ENCODE data around the gene EARS2.

The EARS2 gene

DNA sequence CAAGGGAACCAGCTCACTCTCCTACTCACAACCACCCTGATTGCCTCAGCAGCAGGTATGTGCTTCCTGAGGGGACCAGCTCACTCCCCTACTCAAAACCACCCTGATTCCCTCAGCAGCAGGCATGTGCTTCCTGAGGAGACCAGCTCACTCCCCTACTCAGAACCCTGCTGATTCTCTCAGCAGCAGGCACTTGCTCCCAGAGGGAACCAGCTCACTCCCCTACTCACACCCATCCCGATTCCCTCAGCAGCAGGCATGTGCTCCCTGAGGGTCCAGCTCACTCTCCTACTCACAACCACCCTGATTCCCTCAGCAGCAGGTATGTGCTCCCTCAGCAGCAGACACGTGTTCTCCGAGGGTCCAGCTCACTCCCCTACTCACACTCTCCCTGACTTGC is 78.0 kb downstream of the EARS2 start:
- Histone ChIP-seq H3K9ac (ENCODE audit: low read length) (no peak overlapping the region), H3K4me3 (ENCODE audit: insufficient read depth, low read length, poor library complexity, severe bottlenecking) (no peak overlapping the region), H3K4me2 (ENCODE audit: low read depth, low read length, poor library complexity, severe bottlenecking) (no peak overlapping the region), H3F3A (ENCODE audit: insufficient read depth) (no peaks in the 10 kb centered on the region; the same call in 1 of the 2 replicates), H3K9me3 (ENCODE audit: insufficient read depth, low read length) (no peaks in the 10 kb centered on the region), H3K36me3 (ENCODE audit: low read length) (peaks cover 39% of the 10 kb centered on the region), H4K20me1 (ENCODE audit: low read depth, low read length) (no peaks in the 10 kb centered on the region), H3K9me2 (replicated peaks; ENCODE audit: insufficient read depth, low read length) (no peaks in the 10 kb centered on the region), H3K27ac (ENCODE audit: low read depth, low read length) (no peak overlapping the region), H3K79me2 (ENCODE audit: insufficient read depth, low read length) (no peaks in the 10 kb centered on the region; the same call in 1 of the 2 replicates), H3K27me3 (ENCODE audit: low read length) (no peaks in the 10 kb centered on the region), H2AFZ (ENCODE audit: low read depth, low read length, severe bottlenecking) (no peak overlapping the region)
- no peak for TF ChIP-seq EZH2phosphoT487 (conservative IDR thresholded peaks at IDR 0.05; ENCODE audit: low read length)
- TF ChIP-seq, protein P1, sequence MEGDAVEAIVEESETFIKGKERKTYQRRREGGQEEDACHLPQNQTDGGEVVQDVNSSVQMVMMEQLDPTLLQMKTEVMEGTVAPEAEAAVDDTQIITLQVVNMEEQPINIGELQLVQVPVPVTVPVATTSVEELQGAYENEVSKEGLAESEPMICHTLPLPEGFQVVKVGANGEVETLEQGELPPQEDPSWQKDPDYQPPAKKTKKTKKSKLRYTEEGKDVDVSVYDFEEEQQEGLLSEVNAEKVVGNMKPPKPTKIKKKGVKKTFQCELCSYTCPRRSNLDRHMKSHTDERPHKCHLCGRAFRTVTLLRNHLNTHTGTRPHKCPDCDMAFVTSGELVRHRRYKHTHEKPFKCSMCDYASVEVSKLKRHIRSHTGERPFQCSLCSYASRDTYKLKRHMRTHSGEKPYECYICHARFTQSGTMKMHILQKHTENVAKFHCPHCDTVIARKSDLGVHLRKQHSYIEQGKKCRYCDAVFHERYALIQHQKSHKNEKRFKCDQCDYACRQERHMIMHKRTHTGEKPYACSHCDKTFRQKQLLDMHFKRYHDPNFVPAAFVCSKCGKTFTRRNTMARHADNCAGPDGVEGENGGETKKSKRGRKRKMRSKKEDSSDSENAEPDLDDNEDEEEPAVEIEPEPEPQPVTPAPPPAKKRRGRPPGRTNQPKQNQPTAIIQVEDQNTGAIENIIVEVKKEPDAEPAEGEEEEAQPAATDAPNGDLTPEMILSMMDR (IDR thresholded peaks at IDR 0.05; ENCODE audit: insufficient read depth, low read length, poor library complexity, severe bottlenecking) = no peak

DNA sequence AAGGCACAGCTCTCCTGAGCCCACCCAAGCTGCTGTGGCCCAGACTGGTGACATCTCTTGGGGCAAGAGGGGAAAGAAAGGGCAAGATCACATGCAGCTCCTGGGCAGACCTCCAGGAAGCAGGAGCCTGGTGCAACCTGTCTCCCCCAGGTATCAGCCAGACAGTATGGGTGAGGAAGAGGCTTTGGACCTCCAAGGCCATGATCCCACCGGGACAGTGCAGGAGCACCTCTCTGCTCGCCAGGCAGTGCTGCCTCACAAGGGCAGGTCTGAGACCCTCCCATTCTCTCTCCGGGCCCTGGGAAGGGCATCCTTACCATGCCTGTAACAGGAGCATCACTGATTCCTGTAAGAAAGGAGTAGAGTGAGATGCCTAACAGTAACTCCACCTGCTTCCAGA is 78.6 kb downstream of the EARS2 start:
- Histone ChIP-seq H4K20me1 (ENCODE audit: low read depth, low read length) (no peaks in the 10 kb centered on the region), H3K9ac (ENCODE audit: low read length) (no peak overlapping the region), H3K79me2 (ENCODE audit: insufficient read depth, low read length) (no peaks in the 10 kb centered on the region; the same call in 1 of the 2 replicates), H3K27ac (ENCODE audit: low read depth, low read length) (no peak overlapping the region), H2AFZ (ENCODE audit: low read depth, low read length, severe bottlenecking) (no peak overlapping the region), H3K4me2 (ENCODE audit: low read depth, low read length, poor library complexity, severe bottlenecking) (no peak overlapping the region), H3K36me3 (ENCODE audit: low read length) (peaks cover 42% of the 10 kb centered on the region), H3K27me3 (ENCODE audit: low read length) (no peaks in the 10 kb centered on the region), H3F3A (ENCODE audit: insufficient read depth) (peaks cover 2% of the 10 kb centered on the region), H3K9me2 (replicated peaks; ENCODE audit: insufficient read depth, low read length) (no peaks in the 10 kb centered on the region), H3K4me3 (ENCODE audit: insufficient read depth, low read length, poor library complexity, severe bottlenecking) (no peak overlapping the region), H3K9me3 (ENCODE audit: insufficient read depth, low read length) (no peaks in the 10 kb centered on the region)
- TF ChIP-seq, protein P1 (IDR thresholded peaks at IDR 0.05; ENCODE audit: insufficient read depth, low read length, poor library complexity, severe bottlenecking) = no peak
- TF ChIP-seq EZH2phosphoT487 (conservative IDR thresholded peaks at IDR 0.05; ENCODE audit: low read length) = no peak

DNA sequence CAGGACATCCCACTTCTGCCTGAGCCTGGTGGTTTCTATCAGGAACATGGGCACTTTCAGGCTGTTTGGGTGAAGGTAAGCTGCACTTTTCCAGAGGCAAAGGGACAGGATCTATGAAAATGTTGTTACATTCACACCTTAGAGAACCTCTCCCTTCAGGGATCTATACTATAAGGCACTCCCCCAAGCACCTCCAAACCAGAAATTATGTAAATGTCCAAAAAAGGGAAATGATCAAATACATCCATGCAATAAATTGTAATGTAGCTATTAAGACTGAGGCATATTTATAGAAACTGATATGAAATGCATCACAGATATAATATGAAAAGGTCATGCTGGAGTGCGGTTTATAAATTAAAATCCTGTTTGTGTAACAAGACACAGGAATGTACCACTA is 80.9 kb downstream of the EARS2 start:
- H3K27ac ChIP-seq (ENCODE audit: low read depth, low read length) = no peak overlapping the region
- H3K36me3 ChIP-seq (ENCODE audit: low read length) = peaks cover 45% of the 10 kb centered on the region; the same call in 1 of the 2 replicates
- H3F3A ChIP-seq (ENCODE audit: insufficient read depth) = peaks cover 7% of the 10 kb centered on the region
- no peaks in the 10 kb centered on the region; the same call in 1 of the 2 replicates for H3K79me2 ChIP-seq (ENCODE audit: insufficient read depth, low read length)
- no peaks in the 10 kb centered on the region for H4K20me1 ChIP-seq (ENCODE audit: low read depth, low read length)
- H3K4me2 ChIP-seq (ENCODE audit: low read depth, low read length, poor library complexity, severe bottlenecking) = no peak overlapping the region
- no peaks in the 10 kb centered on the region for H3K9me3 ChIP-seq (ENCODE audit: insufficient read depth, low read length)
- H3K27me3 ChIP-seq (ENCODE audit: low read length) = no peaks in the 10 kb centered on the region
- H3K9me2 ChIP-seq (replicated peaks; ENCODE audit: insufficient read depth, low read length) = no peaks in the 10 kb centered on the region
- no peak overlapping the region for H3K4me3 ChIP-seq (ENCODE audit: insufficient read depth, low read length, poor library complexity, severe bottlenecking)
- H3K9ac ChIP-seq (ENCODE audit: low read length) = no peak overlapping the region
- H2AFZ ChIP-seq (ENCODE audit: low read depth, low read length, severe bottlenecking) = no peak overlapping the region
- TF ChIP-seq EZH2phosphoT487 (conservative IDR thresholded peaks at IDR 0.05; ENCODE audit: low read length) = no peak
- TF ChIP-seq, protein P1 (IDR thresholded peaks at IDR 0.05; ENCODE audit: insufficient read depth, low read length, poor library complexity, severe bottlenecking) = no peak
